GM19328 (cell line): ENCODE measurements around the gene TMEM130.
"Not testable (repeated sequence)": the region's sequence is repeated elsewhere in the genome, so short reads cannot be mapped to it uniquely, and the experiment has no call there.

Source experiments
- ATAC-seq: cut with Tn5 transposase; IDR thresholded peaks from one replicate; pipeline ENCODE4 v1.9.1; 2021; ENCODE audit warnings: mild to moderate bottlenecking, moderate library complexity; ENCODE audit not compliant: unreplicated experiment

The TMEM130 gene

DNA sequence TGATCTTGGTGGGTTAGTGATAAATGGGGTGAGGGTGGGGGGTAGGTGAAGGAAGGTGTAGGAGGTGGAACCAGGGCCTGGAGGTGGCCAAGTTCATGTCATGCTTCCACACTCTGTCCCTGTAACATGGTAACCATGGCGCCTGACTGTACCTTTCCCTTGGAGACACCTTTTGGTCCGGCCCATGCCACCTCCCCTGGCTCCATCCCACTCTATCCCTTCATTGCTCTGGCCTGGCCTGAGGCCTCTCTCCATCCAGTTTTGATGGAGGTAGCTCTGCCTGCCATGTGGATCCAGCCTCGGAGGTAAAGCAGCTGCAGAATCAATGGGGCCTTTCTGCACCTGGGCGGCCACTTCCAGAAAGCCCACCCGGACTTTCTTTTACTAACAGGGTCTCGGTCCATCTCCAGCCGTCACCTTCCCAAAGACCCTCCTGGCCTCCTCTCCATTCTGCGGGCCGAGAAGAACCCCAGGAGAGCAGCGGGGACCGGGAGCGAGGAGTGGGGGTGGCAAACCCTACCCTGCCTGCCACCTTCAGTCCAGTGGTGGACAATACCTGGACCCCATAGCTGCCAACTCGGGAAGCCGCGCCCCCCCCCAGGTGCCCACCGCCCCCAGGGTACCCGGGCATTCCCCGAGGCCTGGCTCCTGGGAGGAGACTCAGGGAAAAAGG, 8.0 kb upstream of the TMEM130 start:
- no peak for ATAC-seq

- no peak for ATAC-seq
Measured at GRCh38 chr7:98877146-98877545, 7.3 kb upstream of the TMEM130 start.

DNA sequence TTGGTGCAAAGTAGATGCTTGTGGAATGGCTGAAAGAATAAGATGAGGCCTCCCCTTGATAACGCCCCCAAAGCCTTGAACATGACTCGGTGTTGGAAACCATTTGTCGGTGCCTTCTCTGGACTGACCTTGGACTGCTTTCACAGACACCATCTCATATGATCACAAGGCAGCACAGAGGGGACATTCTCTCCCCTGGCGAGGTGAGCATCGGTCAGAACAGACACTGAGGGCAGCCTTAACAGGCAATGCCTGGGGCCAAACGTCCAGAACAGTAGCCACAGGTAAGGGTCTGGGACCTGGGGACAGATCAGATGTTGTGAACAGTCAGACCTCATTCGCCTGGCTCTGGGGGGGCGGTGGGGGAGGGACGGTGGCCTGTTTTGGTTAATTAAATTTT, 5.7 kb upstream of the TMEM130 start:
- ATAC-seq: no peak

- no peak for ATAC-seq
Measured at GRCh38 chr7:98874942-98875341, 5.1 kb upstream of the TMEM130 start.

DNA sequence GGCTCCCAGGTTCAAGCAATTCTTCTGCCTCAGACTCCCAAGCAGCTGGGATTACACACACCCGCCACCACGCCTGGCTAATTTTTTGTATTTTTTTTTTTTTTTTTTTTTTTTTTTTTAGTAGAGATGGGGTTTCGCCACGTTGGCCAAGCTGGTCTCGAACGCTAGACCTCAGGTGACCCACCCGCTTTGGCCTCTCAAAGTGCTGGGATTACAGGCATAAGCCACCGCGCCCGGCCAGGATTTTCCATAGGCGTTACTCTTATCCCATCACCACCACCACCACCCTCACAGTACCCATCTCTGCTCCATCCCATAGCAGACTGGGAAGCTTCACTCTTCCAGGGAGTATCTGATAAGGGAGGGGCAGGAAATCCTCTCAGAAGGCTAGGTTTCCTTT, 3.8 kb upstream of the TMEM130 start:
- not testable (repeated sequence) for ATAC-seq

DNA sequence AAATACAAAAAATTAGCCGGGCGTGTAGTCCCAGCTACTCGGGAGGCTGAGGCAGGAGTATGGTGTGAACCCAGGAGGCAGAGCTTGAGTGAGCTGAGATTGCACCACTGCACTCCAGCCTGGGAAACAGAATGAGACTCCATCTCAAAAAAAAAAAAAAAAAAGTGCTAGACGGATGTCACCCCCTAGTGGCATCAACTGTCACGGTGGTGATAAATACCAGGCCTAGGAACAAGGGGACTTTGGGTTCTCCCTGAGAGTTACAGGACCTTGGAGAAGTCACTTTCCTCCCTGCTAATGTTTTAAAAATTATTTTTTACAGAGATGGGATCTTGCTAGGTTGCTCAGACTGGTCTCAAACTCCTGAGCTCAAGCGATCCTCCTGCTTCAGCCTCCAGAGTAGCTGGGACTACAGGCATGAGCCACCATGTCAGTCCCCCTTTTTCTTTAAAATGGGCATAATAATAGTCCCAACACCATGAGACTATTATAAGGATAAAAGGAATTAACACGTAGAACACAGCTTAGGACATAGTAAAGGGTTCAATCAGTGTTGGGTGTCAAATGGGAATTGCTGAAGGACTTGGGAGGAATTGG, 2.6 kb upstream of the TMEM130 start:
- no peak for ATAC-seq

GRCh38 chr7:98870807-98871491, 1.1 kb upstream of the TMEM130 start:
- ATAC-seq: no peak

GRCh38 chr7:98870121-98870651, 372 bp upstream of the TMEM130 start:
- ATAC-seq: no peak

- no peak for ATAC-seq
Measured at GRCh38 chr7:98869027-98869596, 702 bp downstream of the TMEM130 start.

DNA sequence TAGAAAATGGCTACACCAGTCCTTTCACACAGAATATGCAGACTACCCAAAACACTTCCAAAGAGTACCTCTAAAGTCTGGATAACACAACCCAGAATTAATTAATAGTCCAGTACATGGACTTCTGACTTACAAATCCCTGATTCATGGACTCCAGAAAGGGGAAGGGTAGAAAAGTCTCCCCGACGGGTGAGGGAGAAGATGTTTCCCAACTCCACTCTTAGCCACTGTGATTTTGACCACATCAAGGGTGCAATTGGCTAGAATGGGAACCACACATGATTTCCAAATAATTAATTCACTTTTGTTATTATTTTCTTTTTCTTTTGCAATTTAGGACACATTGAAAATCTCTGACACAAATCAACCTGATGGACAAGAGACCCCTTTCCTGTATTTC, 1.4 kb downstream of the TMEM130 start:
- ATAC-seq: no peak

DNA sequence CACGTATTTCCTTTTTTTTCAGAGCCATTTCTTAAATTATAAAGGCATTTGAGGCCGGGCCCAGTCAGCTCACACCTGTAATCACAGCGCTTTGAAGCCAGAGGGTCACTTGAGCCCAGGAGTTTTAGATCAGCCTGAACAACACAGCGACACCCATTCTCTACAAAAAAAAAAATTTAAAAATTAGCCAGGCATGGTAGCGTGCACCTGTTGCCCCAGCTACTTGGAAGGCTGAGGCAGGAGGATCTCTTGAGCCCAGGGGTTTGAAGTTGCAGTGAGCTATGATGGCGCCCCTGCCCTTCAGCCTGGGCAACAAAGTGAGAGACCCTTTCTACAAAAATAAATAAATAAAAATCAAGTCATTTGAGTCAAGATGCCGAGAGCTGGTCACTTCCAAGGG, 3.0 kb downstream of the TMEM130 start:
- no peak for ATAC-seq

GRCh38 chr7:98866351-98866750, 3.5 kb downstream of the TMEM130 start:
- no peak for ATAC-seq

DNA sequence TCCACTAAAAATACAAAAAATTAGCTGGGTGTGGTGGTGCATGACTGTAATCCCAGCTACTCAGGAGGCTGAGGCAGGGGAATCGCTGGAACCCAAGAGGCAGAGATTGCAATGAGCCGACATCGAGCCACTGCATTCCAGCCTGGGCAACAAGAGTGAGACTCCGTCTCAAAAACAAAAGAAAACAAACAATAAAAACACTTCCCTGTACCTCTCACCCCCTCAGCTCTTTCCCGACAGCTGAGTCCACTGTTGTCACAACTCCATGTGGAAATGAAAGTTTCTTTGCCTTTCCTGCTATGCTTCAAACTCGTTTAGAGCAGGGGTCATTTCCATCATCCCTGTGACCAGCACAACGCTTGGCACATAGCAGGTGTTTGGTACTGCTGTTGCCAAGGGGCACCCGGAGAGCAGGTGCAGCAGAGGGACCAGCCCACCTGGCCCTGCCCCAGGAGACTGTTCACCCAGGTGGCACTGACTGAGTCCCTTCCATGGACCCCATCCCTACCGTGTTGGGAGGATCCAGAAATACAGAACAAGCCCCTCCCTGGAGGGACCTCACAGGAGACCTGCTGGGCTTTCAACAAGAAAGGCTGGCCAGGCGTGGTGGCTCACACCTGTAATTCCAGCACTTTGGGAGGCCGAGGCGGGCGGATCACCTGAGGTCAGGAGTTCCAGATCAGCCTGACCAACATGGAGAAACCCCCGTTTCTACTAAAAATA, 4.9 kb downstream of the TMEM130 start:
- ATAC-seq: no peak

- no peak for ATAC-seq
Measured at GRCh38 chr7:98863601-98864000, 6.2 kb downstream of the TMEM130 start.

DNA sequence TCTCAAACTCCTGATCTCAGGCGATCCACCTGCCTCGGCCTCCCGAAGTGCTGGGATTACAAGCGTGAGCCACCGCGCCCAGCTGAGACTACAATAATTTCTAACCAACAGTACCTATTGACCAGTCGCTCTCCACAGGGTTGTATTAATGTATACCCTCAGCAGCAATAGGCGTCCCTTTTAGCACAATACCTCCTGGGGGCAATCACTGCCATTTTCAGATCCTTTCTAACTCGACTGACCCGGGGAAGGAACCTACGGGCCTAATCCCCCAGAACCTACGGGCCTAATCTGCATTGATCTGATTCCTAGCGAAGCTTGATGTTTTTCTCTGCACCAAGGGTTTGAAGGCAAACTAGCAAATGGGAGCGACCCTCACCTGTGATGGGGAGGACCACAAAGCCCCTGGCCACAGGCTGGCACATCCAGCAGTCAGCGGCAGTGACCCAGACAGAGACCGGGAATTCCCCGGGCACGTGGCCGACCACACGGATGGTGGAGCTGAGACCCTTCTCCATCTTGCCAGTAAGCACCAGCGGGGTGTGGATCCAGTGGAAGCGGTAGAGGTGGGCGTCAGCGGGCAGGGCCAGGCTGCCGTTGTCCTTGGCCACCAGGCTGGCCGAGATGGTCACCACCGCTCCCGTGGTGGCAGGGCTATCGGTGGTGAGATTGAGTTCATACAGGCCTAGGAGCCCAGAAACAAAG, 6.9 kb downstream of the TMEM130 start:
- ATAC-seq: no peak

DNA sequence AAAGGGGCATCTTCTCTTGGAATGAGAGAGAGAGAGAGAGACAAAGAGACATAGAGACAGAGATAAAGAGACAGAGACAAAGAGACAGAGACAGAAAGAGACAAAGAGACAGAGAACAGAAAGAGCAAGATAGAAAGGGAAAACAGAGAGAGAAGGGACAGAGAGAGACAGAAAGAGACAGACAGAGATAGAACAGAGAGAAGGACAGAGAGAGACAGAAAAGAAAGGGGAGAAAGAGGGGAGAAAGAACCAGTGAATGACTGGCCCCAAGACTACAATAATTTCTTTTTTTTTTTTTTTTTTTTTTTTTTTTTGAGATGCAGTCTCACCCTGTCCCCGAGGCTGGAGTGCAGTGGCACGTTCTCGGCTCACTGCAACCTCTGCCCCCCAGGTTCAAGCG, 7.6 kb downstream of the TMEM130 start:
- ATAC-seq: no peak

DNA sequence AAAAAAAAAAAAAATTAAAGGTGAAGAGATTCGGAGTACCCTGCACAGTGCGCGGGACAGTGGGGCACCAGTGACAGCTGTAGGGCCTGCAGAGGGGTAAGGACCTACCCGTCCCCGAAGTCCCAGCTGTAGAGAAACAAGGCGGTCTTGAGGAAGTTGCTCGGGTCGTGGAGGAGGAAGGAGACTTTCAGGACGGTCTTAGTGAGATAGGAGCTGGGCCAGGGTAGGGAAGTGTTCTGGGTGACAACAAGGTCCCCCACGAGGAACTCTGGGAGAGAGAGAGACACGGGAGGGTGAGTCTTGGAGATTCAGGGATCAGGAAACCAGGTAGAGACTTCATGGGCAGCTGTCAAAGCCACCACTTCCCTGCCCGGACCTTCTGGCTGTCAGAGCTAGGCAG, 9.7 kb downstream of the TMEM130 start:
- no peak for ATAC-seq

DNA sequence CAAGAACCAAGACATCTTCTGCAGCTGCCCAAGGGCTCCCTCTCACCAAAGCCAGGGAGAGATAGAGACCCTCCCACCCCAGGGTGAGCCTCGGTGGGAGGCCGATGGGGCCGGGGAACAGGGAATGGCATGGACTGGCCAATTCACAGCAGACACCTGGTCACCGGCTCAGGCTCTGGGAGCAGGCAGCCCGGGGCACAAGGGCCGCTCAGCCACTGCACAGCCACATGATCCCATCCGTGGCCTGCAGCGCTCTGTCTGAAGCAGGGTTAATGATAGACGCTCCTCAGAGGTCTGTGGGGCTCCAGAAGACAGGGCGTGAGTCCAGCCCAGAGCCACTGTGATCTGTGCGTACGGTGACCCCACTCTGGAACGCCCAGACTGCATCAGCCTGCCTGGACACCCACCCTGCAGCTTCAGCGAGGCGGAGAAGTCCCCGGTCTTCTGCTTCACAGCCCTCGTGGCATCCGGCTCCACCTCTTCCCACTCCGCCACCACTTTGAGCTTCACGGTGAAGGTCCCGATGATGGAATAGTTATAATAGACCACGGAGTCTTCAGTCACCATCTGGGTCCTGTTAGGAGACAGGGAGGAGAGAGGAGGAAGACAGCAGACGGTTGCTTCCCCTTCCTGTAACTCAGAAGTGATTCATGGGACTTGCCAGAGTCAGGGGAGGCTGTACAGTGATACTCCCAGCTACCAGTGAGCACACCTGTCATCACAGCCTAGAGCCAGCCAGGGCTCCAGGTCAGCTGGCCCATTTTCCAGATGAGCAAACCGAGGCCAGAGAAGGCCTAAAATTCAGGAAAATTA, 14.0 kb downstream of the TMEM130 start:
- ATAC-seq: no peak

GRCh38 chr7:98852826-98853225, 17.0 kb downstream of the TMEM130 start:
- no peak for ATAC-seq

DNA sequence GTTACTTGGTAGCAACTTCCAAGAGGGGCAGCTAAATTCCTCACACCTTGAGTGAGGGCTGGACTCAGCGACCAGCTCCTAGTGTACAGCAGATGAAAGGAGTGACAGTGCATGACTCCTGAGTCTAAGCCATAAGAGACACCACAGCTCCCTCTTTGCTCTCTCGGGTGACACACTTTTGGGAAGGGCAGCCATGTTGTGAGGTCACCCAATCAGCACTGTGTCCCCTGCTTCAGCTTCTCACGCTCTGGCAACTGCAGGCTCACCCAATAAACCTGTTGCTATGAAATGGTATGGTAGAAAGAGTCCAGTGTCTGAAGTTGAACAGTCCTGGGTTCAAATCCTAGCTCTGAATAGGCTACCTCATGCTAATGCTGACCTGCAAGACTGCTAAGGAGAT, 20.9 kb downstream of the TMEM130 start:
- ATAC-seq: no peak
